OCI-LY7 (cell line): ENCODE measurements around the gene CD6. TPM values are rescaled to one million over a fixed set of nuclear protein-coding genes. Genes with fewer than 3 reads are reported as not detected.

ENCODE experiments used
- BruUV-seq: library from RNA; stranded (reverse); fragments of 400-500 nt; replicated peaks from 2 replicates; lab custom pipeline; 2021; lab: Mats Ljungman, UMichigan
- CTCF ChIA-PET: fragments of 300-600 bp; sonication (Branson Sonifier 250); formaldehyde crosslinking; loops from one replicate; lab custom pipeline; 2022; ENCODE audit warnings: antibody characterized with exemption; ENCODE audit not compliant: unreplicated experiment; lab: Charles Lee
- POLR2A ChIA-PET: fragments of 300-600 bp; sonication (Branson Sonifier 250); formaldehyde crosslinking; loops from one replicate; lab custom pipeline; 2022; ENCODE audit warnings: antibody characterized with exemption; lab: Charles Lee
- DNase-seq: peaks from one replicate; pipeline ENCODE4 v3.0.0-alpha.2; 2015; ENCODE audit warnings: low spot score
- H2AFZ ChIP-seq: fragments of 200-600 bp; sonication (generic), shearing (Covaris generic); 2 replicates; pipeline ENCODE4 v1.6.1; 2014; ENCODE audit warnings: mild to moderate bottlenecking, antibody characterized with exemption, low read length, moderate library complexity
- H3K27ac ChIP-seq: fragments of 200-600 bp; sonication (generic); 2 replicates; pipeline ENCODE4 v1.5.1; 2014; ENCODE audit warnings: mixed run types, low read depth, mild to moderate bottlenecking, moderate library complexity, low read length, inconsistent platforms; ENCODE audit not compliant: poor library complexity, severe bottlenecking
- H3K36me3 ChIP-seq: fragments of 200-600 bp; sonication (generic); 2 replicates; pipeline ENCODE4 v1.6.1; 2014; ENCODE audit warnings: mild to moderate bottlenecking, antibody characterized with exemption, low read length, moderate library complexity, mixed read lengths; ENCODE audit not compliant: insufficient read depth
- H3K4me1 ChIP-seq: fragments of 200-600 bp; sonication (generic); 2 replicates; pipeline ENCODE4 v1.5.1; 2014; ENCODE audit warnings: mild to moderate bottlenecking, low read length; ENCODE audit not compliant: insufficient read depth, poor library complexity, severe bottlenecking
- H3K4me2 ChIP-seq: fragments of 200-600 bp; sonication (generic); 2 replicates; pipeline ENCODE4 v1.6.1; 2014; ENCODE audit warnings: mild to moderate bottlenecking, low read length
- H3K4me3 ChIP-seq: fragments of 200-600 bp; sonication (generic); 2 replicates; pipeline ENCODE4 v1.5.1; 2014; ENCODE audit warnings: mild to moderate bottlenecking, low read depth, low read length; ENCODE audit not compliant: poor library complexity, severe bottlenecking
- H3K79me2 ChIP-seq: fragments of 200-600 bp; sonication (generic); 2 replicates; pipeline ENCODE4 v1.6.1; 2016; ENCODE audit warnings: low read depth, mild to moderate bottlenecking, low read length, moderate library complexity, mixed read lengths; ENCODE audit not compliant: insufficient read depth
- H3K9me2 ChIP-seq: fragments of 200-600 bp; sonication (generic); 2 replicates; pipeline ENCODE4 v1.6.1; 2016; ENCODE audit warnings: mild to moderate bottlenecking, low read length, mixed read lengths; ENCODE audit not compliant: insufficient read depth
- H3K9me3 ChIP-seq: fragments of 200-600 bp; sonication (generic); 2 replicates; pipeline ENCODE4 v1.6.1; 2014; ENCODE audit warnings: mild to moderate bottlenecking, mixed run types, low read length, mixed read lengths
- H4K20me1 ChIP-seq: fragments of 200-600 bp; sonication (generic); 2 replicates; pipeline ENCODE4 v1.6.1; 2014; ENCODE audit warnings: mild to moderate bottlenecking, antibody characterized with exemption, low read length, moderate library complexity, mixed read lengths; ENCODE audit not compliant: insufficient read depth
- EZH2phosphoT487 ChIP-seq: fragments of 200-600 bp; sonication (generic); IDR thresholded peaks from 2 replicates; pipeline ENCODE4 v1.6.1; 2018; ENCODE audit warnings: low read depth, borderline replicate concordance, mild to moderate bottlenecking, mixed run types, antibody characterized with exemption, low read length, moderate library complexity, mixed read lengths
- intact Hi-C: fragments of 100-400 bp; cut with micrococcal nuclease; formaldehyde crosslinking; loops from one replicate; pipeline ENCODE4 v1.10.0; 2022; ENCODE audit not compliant: unreplicated experiment
- total RNA-seq, 2 experiments: library from RNA; depleted of rRNA in 1 of 2; stranded (reverse); fragments of >200 nt in 1 of 2; shearing (Covaris generic) in 1 of 2; gene quantifications; 2 replicates each; pipeline ENCODE4 v1.2.3, GENCODE V29; 2014 to 2022
- TF ChIP-seq, protein P1 (sequence below): fragments of 200-600 bp; sonication (generic); conservative IDR thresholded peaks from 2 replicates; pipeline ENCODE4 v1.5.1; 2014; ENCODE audit warnings: mild to moderate bottlenecking, antibody characterized with exemption, low read length, moderate library complexity, mixed read lengths

Gene CD6
- total RNA-seq, 2 experiments from 2014 or later: not detected

DNA sequence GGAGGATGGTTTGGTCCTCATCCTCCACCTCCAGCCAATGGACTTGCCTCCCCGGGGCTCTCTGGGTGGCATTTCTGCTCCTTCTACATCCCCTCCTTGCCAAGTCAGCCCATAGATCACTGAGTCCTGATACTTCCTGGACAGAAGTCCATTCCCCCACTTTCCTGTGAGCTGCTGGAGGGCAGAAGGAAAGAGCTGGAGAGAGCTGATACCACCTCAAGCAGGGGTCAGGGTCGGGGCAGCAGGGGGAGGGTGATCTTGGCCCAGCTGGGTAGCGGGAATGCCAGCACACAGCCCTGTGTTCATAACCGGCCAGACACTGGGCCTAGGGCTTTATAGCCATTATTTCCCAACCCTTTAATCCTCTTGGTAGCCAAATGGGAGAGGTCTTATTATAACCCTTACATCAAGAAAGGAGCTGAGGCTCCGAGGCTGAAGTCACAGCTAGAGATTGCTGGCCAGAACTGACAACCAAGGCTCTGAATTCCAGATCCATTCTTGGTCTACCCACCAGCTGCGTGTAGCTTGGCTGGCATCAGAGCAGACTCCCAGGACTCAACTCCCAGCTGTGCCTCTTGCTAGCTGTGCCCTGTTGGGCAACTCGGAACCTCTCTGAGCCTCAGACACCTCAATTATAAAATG, 39.9 kb downstream of the CD6 start:
- Histone ChIP-seq H2AFZ (no peak overlapping the region), H4K20me1 (no peaks in the 10 kb centered on the region), H3K27ac (no peak overlapping the region), H3K9me3 (no peaks in the 10 kb centered on the region), H3K4me3 (no peak overlapping the region), H3K79me2 (no peaks in the 10 kb centered on the region), H3K9me2 (no peaks in the 10 kb centered on the region), H3K36me3 (no peaks in the 10 kb centered on the region), H3K4me1 (no peaks in the 10 kb centered on the region), H3K4me2 (no peak overlapping the region)
- ChIA-PET POLR2A (interaction anchor here (0.6 kb wide), 1 partner anchor 47 kb away, joined by 5 read pairs; no protein-coding TSS in a partner anchor), CTCF (no interaction called here)
- DNase-seq: no peak
- intact Hi-C loops: no loop called here
- no TSS peak for BruUV-seq
- TF ChIP-seq, protein P1, sequence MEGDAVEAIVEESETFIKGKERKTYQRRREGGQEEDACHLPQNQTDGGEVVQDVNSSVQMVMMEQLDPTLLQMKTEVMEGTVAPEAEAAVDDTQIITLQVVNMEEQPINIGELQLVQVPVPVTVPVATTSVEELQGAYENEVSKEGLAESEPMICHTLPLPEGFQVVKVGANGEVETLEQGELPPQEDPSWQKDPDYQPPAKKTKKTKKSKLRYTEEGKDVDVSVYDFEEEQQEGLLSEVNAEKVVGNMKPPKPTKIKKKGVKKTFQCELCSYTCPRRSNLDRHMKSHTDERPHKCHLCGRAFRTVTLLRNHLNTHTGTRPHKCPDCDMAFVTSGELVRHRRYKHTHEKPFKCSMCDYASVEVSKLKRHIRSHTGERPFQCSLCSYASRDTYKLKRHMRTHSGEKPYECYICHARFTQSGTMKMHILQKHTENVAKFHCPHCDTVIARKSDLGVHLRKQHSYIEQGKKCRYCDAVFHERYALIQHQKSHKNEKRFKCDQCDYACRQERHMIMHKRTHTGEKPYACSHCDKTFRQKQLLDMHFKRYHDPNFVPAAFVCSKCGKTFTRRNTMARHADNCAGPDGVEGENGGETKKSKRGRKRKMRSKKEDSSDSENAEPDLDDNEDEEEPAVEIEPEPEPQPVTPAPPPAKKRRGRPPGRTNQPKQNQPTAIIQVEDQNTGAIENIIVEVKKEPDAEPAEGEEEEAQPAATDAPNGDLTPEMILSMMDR: no peak
- no peak for TF ChIP-seq EZH2phosphoT487

DNA sequence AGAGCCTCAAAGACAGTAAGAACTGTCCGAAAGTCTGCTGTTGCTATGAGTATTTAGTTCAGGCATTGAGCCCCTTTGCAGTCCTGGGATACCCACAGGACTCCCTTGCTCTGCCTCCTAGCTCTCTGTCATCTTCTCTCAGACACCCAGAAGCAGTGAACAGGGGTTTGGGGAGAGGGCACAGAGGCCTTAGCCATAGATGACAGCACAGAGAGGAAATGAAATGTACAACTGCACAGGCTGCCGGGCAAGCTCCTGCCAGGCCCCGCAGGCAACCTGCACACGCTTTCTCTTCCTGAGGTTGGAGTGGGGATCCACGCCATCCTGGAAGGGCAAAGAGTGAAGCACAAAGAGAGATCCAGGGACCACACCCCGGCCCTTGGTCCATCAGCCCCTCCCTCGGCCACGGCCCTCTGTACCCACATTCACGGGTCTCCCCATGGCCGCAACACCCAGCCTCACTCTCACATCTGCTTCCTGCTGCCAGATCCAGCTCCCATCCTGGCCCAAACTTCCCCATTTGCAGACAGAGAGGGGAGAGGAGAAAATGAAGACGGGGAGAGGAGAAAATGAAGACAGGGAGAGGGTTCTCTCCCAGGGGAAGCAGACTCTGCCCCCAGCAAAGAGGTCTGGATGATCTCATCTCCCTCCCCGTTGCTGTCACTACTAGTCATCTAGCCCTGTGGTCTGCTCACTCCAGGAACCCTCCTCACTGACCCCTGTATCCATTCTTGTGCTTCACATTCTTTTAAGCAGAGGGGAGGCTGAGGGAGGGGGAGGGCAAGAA, 40.7 kb downstream of the CD6 start:
- H3K79me2 ChIP-seq: no peaks in the 10 kb centered on the region
- CTCF ChIA-PET: no interaction called here
- DNase-seq: no peak
- no peaks in the 10 kb centered on the region for H3K36me3 ChIP-seq
- POLR2A ChIA-PET: no interaction called here
- no peak overlapping the region for H2AFZ ChIP-seq
- no peaks in the 10 kb centered on the region for H4K20me1 ChIP-seq
- no peaks in the 10 kb centered on the region for H3K4me1 ChIP-seq
- TF ChIP-seq EZH2phosphoT487: no peak
- TF ChIP-seq, protein P1: no peak
- H3K9me2 ChIP-seq: no peaks in the 10 kb centered on the region
- no peak overlapping the region for H3K4me3 ChIP-seq
- intact Hi-C loops: no loop called here
- no peaks in the 10 kb centered on the region for H3K9me3 ChIP-seq
- H3K27ac ChIP-seq: no peak overlapping the region
- no TSS peak for BruUV-seq
- no peak overlapping the region for H3K4me2 ChIP-seq
